Measurements from ENCODE around the gene C1orf105.

- TF ChIP-seq CTCF (IDR thresholded peaks at IDR 0.05) (no peak), ZFX (IDR thresholded peaks at IDR 0.05; ENCODE audit: borderline replicate concordance) (no peak)
Measured at GRCh38 chr1:172427191-172427590, 6.7 kb downstream of the C1orf105 start.
